Ectodermal cell (in vitro differentiated cells): ENCODE data around the gene MAML3.
"Not testable (repeated sequence)": the region's sequence is repeated elsewhere in the genome, so short reads cannot be mapped to it uniquely, and the experiment has no call there.

Experiments
- H3K27ac ChIP-seq: 2 replicates; pipeline ENCODE4 v1.7.0; 2013; ENCODE audit warnings: mild to moderate bottlenecking, low read depth, low read length; ENCODE audit not compliant: insufficient read depth, poor library complexity, severe bottlenecking
- H3K27me3 ChIP-seq: 2 replicates; pipeline ENCODE4 v1.7.0; 2013; ENCODE audit warnings: mild to moderate bottlenecking, low read length; ENCODE audit not compliant: insufficient read depth, control insufficient read depth, poor library complexity, severe bottlenecking
- H3K36me3 ChIP-seq: one replicate; pipeline ENCODE4 v1.7.0; 2013; ENCODE audit warnings: low read length; ENCODE audit not compliant: control insufficient read depth, insufficient read depth
- H3K4me1 ChIP-seq: one replicate; pipeline ENCODE4 v1.7.0; 2013; ENCODE audit warnings: low read length; ENCODE audit not compliant: control insufficient read depth, insufficient read depth
- H3K4me3 ChIP-seq: 2 replicates; pipeline ENCODE4 v1.7.0; 2013; ENCODE audit warnings: low read depth, low read length, control low read depth; ENCODE audit not compliant: insufficient read depth
- H3K9me3 ChIP-seq: 2 replicates; pipeline ENCODE4 v1.7.0; 2013; ENCODE audit warnings: mild to moderate bottlenecking, low read length, moderate library complexity; ENCODE audit not compliant: control insufficient read depth
- WGBS, 2 experiments: methylation state at CpG; one replicate each; pipeline ENCODE4 v1.1.7; 2013; ENCODE audit warnings: missing lambda C conversion rate in 2 of 2; 5-methylcytosine and 5-hydroxymethylcytosine counted together

MAML3 gene

DNA sequence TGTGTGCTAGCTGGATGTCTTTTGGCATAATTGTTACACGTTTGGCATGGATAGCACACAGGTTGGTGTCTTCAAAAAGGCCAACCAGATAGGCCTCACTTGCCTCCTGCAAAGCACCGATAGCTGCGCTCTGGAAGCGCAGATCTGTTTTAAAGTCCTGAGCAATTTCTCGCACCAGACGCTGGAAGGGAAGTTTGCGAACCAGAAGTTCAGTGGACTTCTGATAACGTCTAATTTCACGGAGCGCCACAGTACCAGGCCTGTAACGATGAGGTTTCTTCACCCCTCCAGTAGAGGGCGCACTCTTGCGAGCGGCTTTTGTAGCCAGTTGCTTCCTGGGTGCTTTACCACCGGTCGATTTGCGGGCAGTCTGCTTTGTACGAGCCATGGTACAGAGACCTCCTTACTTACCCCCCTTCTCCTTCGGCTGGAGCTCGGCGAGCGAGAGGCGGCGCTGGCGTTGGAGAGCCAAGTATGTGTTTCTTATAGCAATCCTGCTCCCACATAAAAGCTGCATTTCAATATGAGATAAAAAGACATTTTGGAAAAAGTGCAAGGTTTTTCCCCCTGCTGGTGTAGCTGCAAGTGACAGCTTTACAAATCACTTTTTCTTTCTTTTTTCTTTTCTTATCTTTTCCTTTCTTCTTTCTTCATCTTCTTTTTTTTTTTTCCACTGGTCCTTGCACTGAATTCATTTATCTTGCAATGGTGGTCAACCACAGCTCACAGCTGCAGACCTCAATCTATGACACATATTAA is 455.6 kb downstream of the MAML3 start:
- WGBS, 2 experiments, result 90 to 95% methylated on average over 6 to 12 of the region's 25 CpGs
- H3K27me3 ChIP-seq, H3K9me3 ChIP-seq, H3K27ac ChIP-seq, H3K4me3 ChIP-seq, H3K36me3 ChIP-seq, H3K4me1 ChIP-seq: not testable (repeated sequence)

DNA sequence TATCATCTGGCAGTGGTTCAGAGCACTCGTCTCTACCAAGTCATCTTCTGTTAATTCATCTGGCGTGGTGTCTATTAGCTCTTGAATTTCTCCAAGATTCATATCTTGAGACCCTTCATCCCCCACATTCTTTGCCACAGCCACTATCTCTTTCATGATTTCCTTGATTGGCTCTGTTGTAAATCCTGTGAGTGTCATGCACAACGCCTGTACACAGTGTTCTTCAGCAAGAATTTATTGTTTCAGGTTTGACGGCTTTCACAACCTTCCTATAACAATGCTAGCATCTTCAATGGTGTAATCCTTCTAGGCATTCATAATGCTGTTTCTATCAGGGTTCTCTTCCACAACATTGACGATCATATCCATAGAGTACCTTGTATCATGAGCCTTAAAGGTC is 457.5 kb downstream of the MAML3 start:
- no peaks in the 10 kb centered on the region for H3K36me3 ChIP-seq
- H3K27me3 ChIP-seq, result no peaks in the 10 kb centered on the region
- no peak overlapping the region for H3K4me3 ChIP-seq
- no peak overlapping the region for H3K27ac ChIP-seq
- no peaks in the 10 kb centered on the region for H3K4me1 ChIP-seq
- WGBS, 2 experiments, result 96 to 97% methylated on average over 5 of the region's 5 CpGs
- no peaks in the 10 kb centered on the region for H3K9me3 ChIP-seq

DNA sequence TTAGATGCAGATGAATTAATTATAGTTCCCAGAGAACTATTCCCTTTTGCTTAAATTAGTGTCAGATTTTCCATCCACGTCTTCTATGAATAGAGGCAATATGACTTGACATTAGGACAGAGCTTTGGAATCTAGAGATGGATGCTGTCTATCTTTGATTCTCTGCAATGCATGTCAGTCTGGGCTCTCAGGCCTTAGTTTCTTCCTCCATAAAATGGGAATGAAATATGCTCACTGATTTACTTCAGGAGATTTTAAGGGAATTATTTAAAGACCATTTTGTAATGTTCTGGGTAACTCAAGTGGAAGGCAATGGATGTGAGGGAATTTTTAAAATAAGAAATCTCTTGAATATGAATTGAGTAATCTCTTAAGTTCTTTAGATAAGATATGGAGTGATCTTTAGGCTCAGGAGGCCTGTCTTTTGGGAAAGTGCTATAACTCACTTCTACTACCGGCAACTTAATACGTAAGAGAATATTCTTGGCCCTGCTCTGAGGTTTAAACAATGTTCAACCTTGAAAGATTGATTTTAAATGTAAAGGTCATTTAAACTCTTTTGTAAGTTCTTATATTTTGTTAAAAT is 459.4 kb downstream of the MAML3 start:
- no peaks in the 10 kb centered on the region for H3K9me3 ChIP-seq
- WGBS, 2 experiments, result 100% methylated on average over 3 of the region's 3 CpGs
- no peak overlapping the region for H3K27ac ChIP-seq
- no peaks in the 10 kb centered on the region for H3K4me1 ChIP-seq
- no peaks in the 10 kb centered on the region for H3K27me3 ChIP-seq
- no peak overlapping the region for H3K4me3 ChIP-seq
- H3K36me3 ChIP-seq, result no peaks in the 10 kb centered on the region

DNA sequence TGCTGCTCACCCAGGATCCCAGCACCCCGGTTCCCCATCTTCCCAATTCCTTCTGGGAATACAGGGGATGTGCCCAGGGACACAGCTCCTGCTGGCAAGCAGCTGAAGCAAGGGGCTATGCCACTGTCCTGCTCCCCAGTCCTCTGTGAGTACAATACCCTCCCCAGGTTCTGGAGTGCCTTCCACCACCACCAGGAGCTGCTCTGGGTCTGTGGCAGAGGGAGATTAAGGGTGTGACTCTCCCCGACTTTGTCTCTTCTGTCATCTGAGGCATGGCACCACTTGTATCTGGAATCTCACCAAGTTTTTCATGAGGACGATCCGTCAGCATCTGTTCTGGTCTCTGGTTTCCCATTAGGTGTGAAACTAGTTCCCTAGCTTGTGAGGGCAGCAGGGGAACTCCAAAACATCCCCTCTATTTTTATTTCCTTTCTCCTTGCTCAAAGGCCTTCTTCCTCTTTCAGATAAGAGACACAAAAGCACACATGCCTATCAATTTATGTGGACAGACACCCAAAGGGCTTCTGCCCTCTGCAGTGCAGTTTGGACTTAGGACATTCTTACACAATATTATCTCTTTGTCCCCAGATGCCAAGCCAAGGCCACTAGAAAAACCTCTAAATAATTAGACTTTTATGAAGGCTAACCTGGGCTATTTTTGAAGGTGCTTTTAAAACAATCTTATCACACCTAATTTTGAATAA is 461.5 kb downstream of the MAML3 start:
- 80 to 83% methylated on average over 4 of the region's 4 CpGs for WGBS, 2 experiments
- Histone ChIP-seq H3K36me3 (no peaks in the 10 kb centered on the region), H3K27me3 (no peaks in the 10 kb centered on the region), H3K9me3 (no peaks in the 10 kb centered on the region), H3K4me3 (no peak overlapping the region), H3K27ac (no peak overlapping the region), H3K4me1 (no peaks in the 10 kb centered on the region)

DNA sequence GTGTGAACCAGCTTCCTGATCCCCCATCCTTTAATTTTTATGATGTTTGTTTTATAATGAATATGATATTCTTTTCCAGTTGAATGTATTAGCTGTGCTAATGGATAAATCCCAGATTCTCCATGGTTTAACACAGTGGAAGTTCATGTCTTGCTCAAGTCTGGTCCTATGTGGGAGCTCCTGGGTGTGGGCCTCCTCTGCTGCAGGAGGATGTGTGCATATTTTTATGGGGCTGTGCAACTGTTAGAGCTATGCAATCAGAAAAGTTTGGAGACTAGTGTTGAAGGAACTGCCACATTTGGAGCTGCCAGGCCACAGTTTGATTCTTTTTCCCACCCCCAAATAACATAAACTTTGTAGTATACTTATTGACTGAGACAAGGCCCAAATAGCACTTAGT is 463.6 kb downstream of the MAML3 start:
- no peaks in the 10 kb centered on the region for H3K36me3 ChIP-seq

DNA sequence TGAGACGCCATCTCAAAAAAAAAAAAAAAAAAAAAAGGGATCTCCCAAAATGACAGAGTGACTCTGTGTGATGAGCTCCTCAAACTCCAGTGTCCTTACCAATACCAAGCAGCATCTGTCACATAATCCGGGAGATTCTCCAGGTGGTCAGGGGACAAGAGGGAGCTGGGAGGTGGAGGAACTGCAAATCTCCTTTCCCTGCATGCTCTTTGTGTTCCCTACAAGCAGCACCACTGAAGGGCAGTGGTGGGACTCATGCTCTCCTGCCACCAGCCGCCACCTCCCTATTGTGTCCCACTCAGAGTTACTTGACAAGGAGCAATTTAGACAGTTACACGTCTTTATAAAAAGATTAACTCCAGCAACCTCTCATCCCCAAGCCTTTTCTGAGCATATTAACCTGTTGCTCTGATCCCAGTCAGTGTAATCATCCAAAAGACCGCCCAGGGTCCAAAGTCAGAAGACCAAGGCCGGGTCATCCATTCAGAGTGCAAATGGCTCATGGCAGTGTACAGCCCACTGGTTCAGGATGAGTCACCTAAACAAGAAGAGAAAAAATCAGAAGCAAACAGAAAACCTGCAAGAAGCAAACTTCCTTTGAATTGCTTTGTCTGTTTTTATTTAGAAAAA is 464.8 kb downstream of the MAML3 start:
- 88 to 93% methylated on average over 6 of the region's 6 CpGs for WGBS, 2 experiments
- no peaks in the 10 kb centered on the region for H3K36me3 ChIP-seq
- no peaks in the 10 kb centered on the region for H3K4me1 ChIP-seq
- no peaks in the 10 kb centered on the region for H3K27me3 ChIP-seq
- H3K4me3 ChIP-seq, result no peak overlapping the region
- no peak overlapping the region for H3K27ac ChIP-seq
- H3K9me3 ChIP-seq, result no peaks in the 10 kb centered on the region

More for the DNA sequence above, 463.6 kb downstream of the MAML3 start:
- Histone ChIP-seq H3K9me3 (no peaks in the 10 kb centered on the region), H3K27me3 (no peaks in the 10 kb centered on the region), H3K27ac (no peak overlapping the region), H3K4me3 (no peak overlapping the region), H3K4me1 (no peaks in the 10 kb centered on the region)

DNA sequence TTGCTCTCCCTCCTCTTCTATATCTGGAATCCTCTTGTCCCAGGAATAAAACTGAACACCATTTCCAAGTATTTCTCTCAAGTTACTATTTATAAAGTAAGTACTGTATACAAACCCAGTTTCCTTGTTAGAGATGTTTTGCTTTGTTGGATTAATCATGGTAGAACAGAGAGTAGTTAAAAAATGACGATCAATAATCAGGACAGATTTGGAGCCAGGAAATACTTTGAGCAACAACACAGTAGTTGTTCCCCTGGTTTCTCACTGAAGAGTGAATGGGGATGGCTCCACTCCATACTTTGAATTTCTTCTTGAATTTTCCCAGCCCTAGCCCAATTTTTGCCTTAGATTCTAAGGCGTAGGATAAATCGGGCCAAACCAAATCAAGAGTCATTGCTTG is 467.0 kb downstream of the MAML3 start:
- Histone ChIP-seq H3K27ac (no peak overlapping the region), H3K9me3 (no peaks in the 10 kb centered on the region), H3K27me3 (no peaks in the 10 kb centered on the region), H3K4me3 (no peak overlapping the region), H3K4me1 (peaks cover 11% of the 10 kb centered on the region), H3K36me3 (no peaks in the 10 kb centered on the region)
- WGBS, 2 experiments, result 96 to 97% methylated on average over 3 of the region's 3 CpGs

DNA sequence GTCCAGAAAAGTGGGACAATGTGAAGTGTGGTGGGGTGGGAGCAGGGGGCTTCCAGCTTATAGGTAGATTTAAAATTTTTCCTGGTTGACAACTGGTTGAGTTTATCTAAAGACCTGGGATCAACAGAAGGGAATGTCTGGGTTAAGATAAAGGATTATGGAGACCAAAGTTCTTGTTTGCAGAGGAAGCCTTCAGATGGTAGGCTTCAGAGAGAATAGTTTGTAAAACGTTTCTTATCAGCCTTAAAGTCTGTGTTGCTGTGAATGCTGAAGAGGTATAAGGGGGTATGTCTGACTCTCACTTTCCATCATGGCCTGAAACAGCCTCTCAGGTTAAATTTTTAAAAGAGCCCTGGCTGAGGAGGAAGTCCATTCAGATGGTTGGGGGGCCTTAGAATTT is 467.9 kb downstream of the MAML3 start:
- WGBS, 2 experiments, result 92 to 95% methylated on average over 1 of the region's 1 CpG
- Histone ChIP-seq H3K4me1 (peaks cover 11% of the 10 kb centered on the region), H3K27me3 (no peaks in the 10 kb centered on the region), H3K4me3 (no peak overlapping the region), H3K27ac (no peak overlapping the region), H3K9me3 (no peaks in the 10 kb centered on the region), H3K36me3 (no peaks in the 10 kb centered on the region)

DNA sequence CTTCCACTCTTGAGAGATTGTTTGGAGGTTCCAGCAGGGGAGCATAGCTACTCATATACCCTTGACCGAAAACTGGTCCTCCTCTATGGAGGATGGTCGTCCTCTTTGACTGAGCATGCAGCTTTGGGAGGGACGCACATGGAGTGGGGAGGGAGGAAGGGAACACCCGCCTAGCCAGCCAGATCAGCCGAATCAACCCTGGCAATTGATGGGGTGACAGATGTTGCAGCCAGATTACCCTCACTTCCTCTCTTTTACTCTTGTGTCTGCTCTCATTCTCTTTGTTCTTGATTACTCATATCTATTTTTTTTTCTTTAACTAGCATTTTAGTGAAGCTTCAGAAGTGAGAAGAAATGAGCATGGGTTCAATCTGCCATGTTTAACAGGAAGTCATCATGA is 468.8 kb downstream of the MAML3 start:
- WGBS, 2 experiments, result 92 to 95% methylated on average over 5 of the region's 5 CpGs
- Histone ChIP-seq H3K27me3 (no peaks in the 10 kb centered on the region), H3K36me3 (no peaks in the 10 kb centered on the region), H3K27ac (no peak overlapping the region), H3K9me3 (no peaks in the 10 kb centered on the region), H3K4me1 (peaks cover 11% of the 10 kb centered on the region), H3K4me3 (no peak overlapping the region)

DNA sequence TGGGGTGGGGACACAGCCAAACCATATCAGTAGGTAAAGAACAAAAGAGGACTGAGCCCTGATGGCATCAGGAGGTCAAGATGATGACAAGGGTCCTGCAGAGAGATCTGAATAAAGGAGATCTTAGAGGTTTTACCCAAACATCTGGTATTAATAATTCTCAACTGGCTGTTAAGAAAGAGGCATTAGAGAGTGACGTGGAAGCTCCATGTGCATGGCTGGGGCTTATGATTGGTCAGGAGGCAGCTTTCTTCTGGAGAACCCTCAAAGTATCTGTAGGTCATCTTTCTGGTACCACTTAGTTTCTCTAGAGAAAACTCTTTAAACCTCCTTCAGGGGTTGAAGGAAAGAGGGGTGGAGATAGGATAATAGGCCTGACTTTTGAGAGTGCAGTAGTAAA is 469.6 kb downstream of the MAML3 start:
- Histone ChIP-seq H3K27ac (no peak overlapping the region), H3K9me3 (no peaks in the 10 kb centered on the region), H3K27me3 (no peaks in the 10 kb centered on the region), H3K4me1 (peaks cover 11% of the 10 kb centered on the region), H3K4me3 (no peak overlapping the region), H3K36me3 (no peaks in the 10 kb centered on the region)
- 89 to 100% methylated on average over 1 of the region's 1 CpG for WGBS, 2 experiments
